Suprapubic skin (tissue), 4 donors: ENCODE results near the gene KRTAP19-1. TPM values are rescaled to one million over a fixed set of nuclear protein-coding genes. Genes with fewer than 3 reads are reported as not detected.
A peak's percentile ranks its signal among the peaks of the same experiment; 100 is the strongest.

Source experiments
- DNase-seq, 2 donors: peaks; one replicate each; pipeline ENCODE4 v3.0.0-alpha.2; 2019; ENCODE audit warnings: low spot score in 2 of 2
- H3K27ac ChIP-seq: fragments of 200-600 bp; sonication (generic); one replicate; pipeline ENCODE4 v1.5.1; 2019
- H3K27me3 ChIP-seq: fragments of 200-600 bp; sonication (generic); one replicate; pipeline ENCODE4 v1.5.1; 2019
- H3K36me3 ChIP-seq: fragments of 200-600 bp; sonication (generic); one replicate; pipeline ENCODE4 v1.5.1; 2019
- H3K4me1 ChIP-seq: fragments of 200-600 bp; sonication (generic); one replicate; pipeline ENCODE4 v1.5.1; 2019
- H3K4me3 ChIP-seq: fragments of 200-600 bp; sonication (generic); one replicate; pipeline ENCODE4 v1.5.1; 2019; ENCODE audit warnings: mild to moderate bottlenecking
- H3K9me3 ChIP-seq: fragments of 200-600 bp; sonication (generic); one replicate; pipeline ENCODE4 v1.5.1; 2019
- EP300 ChIP-seq: sonication (generic); formaldehyde crosslinking; IDR thresholded peaks from one replicate; pipeline ENCODE4 v1.6.1; 2017; ENCODE audit warnings: antibody characterized with exemption
- POLR2A ChIP-seq, 2 donors: fragments of 450-650 bp; IDR thresholded peaks; one replicate each; pipeline ENCODE4 v1.6.1; 2017; ENCODE audit warnings: antibody characterized with exemption in 2 of 2, mild to moderate bottlenecking in 2 of 2, moderate library complexity in 2 of 2
- POLR2AphosphoS5 ChIP-seq, 3 donors: sonication (generic); formaldehyde crosslinking; IDR thresholded peaks; one replicate each; pipeline ENCODE4 v1.6.1; 2017; ENCODE audit warnings: antibody characterized with exemption in 3 of 3
- WGBS: methylation state at CpG from one replicate; pipeline ENCODE4 v1.1.5; 2018; 5-methylcytosine and 5-hydroxymethylcytosine counted together
- total RNA-seq, 4 donors: library from RNA; depleted of rRNA; stranded (reverse); fragments of >200 nt; gene quantifications; one replicate each; pipeline ENCODE4 v1.1.0, GENCODE V29; 2016
- TF ChIP-seq, protein P1 (sequence below), 2 donors: fragments of 200-600 bp in 1 of 2; fragments of 450-650 bp in 1 of 2; sonication (generic) in 1 of 2; IDR thresholded peaks; one replicate each; pipeline ENCODE4 v1.5.1; 2016 to 2019; ENCODE audit warnings: antibody characterized with exemption in 2 of 2, mild to moderate bottlenecking in 1 of 2, moderate library complexity in 1 of 2

Gene KRTAP19-1
- total RNA-seq, 4 donors from 2014 or later = 6.8 to 29.7 (median 8.7) TPM; not detected in 1

DNA sequence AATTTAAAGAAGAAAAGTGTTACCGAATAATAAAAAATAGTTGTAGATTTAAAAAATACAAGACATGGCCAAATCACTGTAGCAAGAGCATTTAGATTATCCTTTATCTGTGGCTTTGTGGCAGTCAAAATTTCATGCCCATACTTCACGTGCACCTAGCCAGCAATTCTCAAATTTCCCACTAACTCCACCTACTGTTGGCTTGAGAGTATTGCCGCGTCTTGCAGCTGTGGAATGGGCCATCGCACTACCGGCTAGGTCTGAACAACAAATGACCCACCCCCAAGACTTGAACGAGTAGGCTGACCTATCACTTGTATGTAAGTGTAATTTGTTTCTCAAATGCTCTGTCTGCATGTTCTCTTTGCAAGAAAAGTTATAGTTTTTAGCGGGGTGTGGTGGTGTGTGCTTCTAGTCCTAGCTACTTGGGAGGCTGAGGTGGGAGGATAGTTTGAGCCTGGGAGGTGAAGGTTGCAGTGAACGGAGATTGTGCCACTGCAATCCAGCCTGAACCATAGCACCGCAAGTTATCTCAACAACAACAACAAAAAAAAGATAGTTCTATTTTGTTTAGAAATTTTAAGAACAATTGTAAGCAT lies 46.0 kb downstream of the KRTAP19-1 start:
- no peak for TF ChIP-seq POLR2AphosphoS5 (IDR thresholded peaks at IDR 0.05)
- TF ChIP-seq, protein P1, sequence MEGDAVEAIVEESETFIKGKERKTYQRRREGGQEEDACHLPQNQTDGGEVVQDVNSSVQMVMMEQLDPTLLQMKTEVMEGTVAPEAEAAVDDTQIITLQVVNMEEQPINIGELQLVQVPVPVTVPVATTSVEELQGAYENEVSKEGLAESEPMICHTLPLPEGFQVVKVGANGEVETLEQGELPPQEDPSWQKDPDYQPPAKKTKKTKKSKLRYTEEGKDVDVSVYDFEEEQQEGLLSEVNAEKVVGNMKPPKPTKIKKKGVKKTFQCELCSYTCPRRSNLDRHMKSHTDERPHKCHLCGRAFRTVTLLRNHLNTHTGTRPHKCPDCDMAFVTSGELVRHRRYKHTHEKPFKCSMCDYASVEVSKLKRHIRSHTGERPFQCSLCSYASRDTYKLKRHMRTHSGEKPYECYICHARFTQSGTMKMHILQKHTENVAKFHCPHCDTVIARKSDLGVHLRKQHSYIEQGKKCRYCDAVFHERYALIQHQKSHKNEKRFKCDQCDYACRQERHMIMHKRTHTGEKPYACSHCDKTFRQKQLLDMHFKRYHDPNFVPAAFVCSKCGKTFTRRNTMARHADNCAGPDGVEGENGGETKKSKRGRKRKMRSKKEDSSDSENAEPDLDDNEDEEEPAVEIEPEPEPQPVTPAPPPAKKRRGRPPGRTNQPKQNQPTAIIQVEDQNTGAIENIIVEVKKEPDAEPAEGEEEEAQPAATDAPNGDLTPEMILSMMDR (IDR thresholded peaks at IDR 0.05) = peak in 1 of 2 donors; percentile 54
- TF ChIP-seq EP300 = no peak
- no peak for TF ChIP-seq POLR2A (IDR thresholded peaks at IDR 0.05)
- H3K4me1 ChIP-seq = no peaks in the 10 kb centered on the region
- no peak overlapping the region for H3K27ac ChIP-seq
- WGBS = 52% methylated on average over 10 of the region's 10 CpGs
- H3K36me3 ChIP-seq = no peaks in the 10 kb centered on the region
- no peak overlapping the region for H3K4me3 ChIP-seq
- DNase-seq = no peak
- H3K9me3 ChIP-seq = no peaks in the 10 kb centered on the region
- peaks cover 4% of the 10 kb centered on the region for H3K27me3 ChIP-seq

DNA sequence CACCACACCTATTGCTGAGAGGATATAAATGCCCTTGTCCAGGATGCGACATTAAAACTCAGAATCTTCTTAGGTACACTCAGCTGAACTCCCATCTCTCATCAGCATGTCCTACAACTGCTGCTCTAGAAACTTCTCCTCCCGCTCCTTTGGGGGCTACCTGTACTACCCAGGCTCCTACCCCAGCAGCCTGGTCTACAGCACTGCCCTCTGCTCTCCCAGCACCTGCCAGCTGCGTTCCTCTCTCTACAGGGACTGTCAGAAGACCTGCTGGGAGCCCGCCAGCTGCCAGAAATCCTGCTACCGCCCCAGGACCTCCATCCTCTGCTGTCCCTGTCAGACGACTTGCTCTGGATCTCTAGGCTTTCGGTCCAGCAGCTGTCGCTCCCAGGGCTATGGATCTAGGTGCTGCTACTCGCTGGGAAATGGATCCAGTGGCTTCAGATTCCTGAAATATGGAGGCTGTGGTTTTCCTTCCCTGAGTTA lies 50.0 kb downstream of the KRTAP19-1 start, which contains the start of gene KRTAP13-4:
Gene KRTAP13-4, plus strand, starts transcription at position 51 of the 486 bp plus-strand sequence. Its CDS starts 56 bp downstream, at position 107.
- no peaks in the 10 kb centered on the region for H3K36me3 ChIP-seq
- peaks cover 4% of the 10 kb centered on the region for H3K27me3 ChIP-seq
- no peak within 1 kb of the TSS for H3K27ac ChIP-seq
- DNase-seq = no peak
- TF ChIP-seq, protein P1 (IDR thresholded peaks at IDR 0.05) = no peak
- TF ChIP-seq POLR2AphosphoS5 (IDR thresholded peaks at IDR 0.05) = no peak
- TF ChIP-seq EP300 = no peak
- no peak for TF ChIP-seq POLR2A (IDR thresholded peaks at IDR 0.05)
- no peaks in the 10 kb centered on the region for H3K4me1 ChIP-seq
- 83% methylated on average over 9 of the region's 9 CpGs for WGBS
- no peak within 1 kb of the TSS for H3K4me3 ChIP-seq
- H3K9me3 ChIP-seq = no peaks in the 10 kb centered on the region

Other genes starting within 250 kb of the KRTAP19-1 start
- 1 to 10 TPM in 2 of 4 donors, under 1 TPM in 1, not detected in 1; 0.47 to 9.7 (median 4.5) TPM for gene KRTAP24-1, start 197.4 kb downstream of the KRTAP19-1 start, total RNA-seq
- not detected for gene KRTAP25-1, start 190.9 kb downstream of the KRTAP19-1 start, total RNA-seq
- 10 to 100 TPM in 1 of 4 donors, 1 to 10 TPM in 2, not detected in 1; 3.4 to 15.0 (median 3.9) TPM for gene KRTAP26-1, start 160.1 kb downstream of the KRTAP19-1 start, total RNA-seq
- gene KRTAP27-1, start 142.7 kb downstream of the KRTAP19-1 start, total RNA-seq = not detected
- not detected for gene KRTAP23-1, start 131.8 kb downstream of the KRTAP19-1 start, total RNA-seq
- gene KRTAP13-2, start 108.1 kb downstream of the KRTAP19-1 start, total RNA-seq = 10 to 100 TPM in 1 of 4 donors, not detected in 3; 10.7 TPM
- gene KRTAP13-1, start 84.3 kb downstream of the KRTAP19-1 start, total RNA-seq = 1 to 10 TPM in 1 of 4 donors, not detected in 3; 9.5 TPM
- gene KRTAP13-3, start 54.4 kb downstream of the KRTAP19-1 start, total RNA-seq = not detected
- gene KRTAP13-4, start 50.1 kb downstream of the KRTAP19-1 start, total RNA-seq = not detected
- gene KRTAP15-1, start 40.1 kb downstream of the KRTAP19-1 start, total RNA-seq = not detected
- not detected for gene KRTAP19-2, start 7.1 kb upstream of the KRTAP19-1 start, total RNA-seq
- gene KRTAP19-3, start 11.6 kb upstream of the KRTAP19-1 start, total RNA-seq = 10 to 100 TPM in 1 of 4 donors, not detected in 3; 41.5 TPM
- not detected for gene KRTAP19-4, start 16.8 kb upstream of the KRTAP19-1 start, total RNA-seq
- 100 to 1,000 TPM in 1 of 4 donors, 10 to 100 TPM in 1, not detected in 2; 20.8 to 130 TPM for gene KRTAP19-5, start 21.8 kb upstream of the KRTAP19-1 start, total RNA-seq
- not detected for gene KRTAP19-6, start 61.5 kb upstream of the KRTAP19-1 start, total RNA-seq
- 1 to 10 TPM in 1 of 4 donors, not detected in 3; 7.2 TPM for gene KRTAP19-7, start 80.9 kb upstream of the KRTAP19-1 start, total RNA-seq
- gene KRTAP22-2, start 110.0 kb upstream of the KRTAP19-1 start, total RNA-seq = not detected
- not detected for gene KRTAP6-3, start 112.1 kb upstream of the KRTAP19-1 start, total RNA-seq
- gene KRTAP6-2, start 118.5 kb upstream of the KRTAP19-1 start, total RNA-seq = not detected
- not detected for gene KRTAP22-1, start 120.7 kb upstream of the KRTAP19-1 start, total RNA-seq
- 10 to 100 TPM in 1 of 4 donors, not detected in 3; 16.0 TPM for gene KRTAP6-1, start 133.6 kb upstream of the KRTAP19-1 start, total RNA-seq
- gene KRTAP20-1, start 136.1 kb upstream of the KRTAP19-1 start, total RNA-seq = not detected
- gene KRTAP20-4, start 140.3 kb upstream of the KRTAP19-1 start, total RNA-seq = not detected
- gene KRTAP20-2, start 154.8 kb upstream of the KRTAP19-1 start, total RNA-seq = 1 to 10 TPM in 2 of 4 donors, not detected in 2; 5.9 to 8.6 TPM
- gene KRTAP20-3, start 162.5 kb upstream of the KRTAP19-1 start, total RNA-seq = not detected
- not detected for gene KRTAP21-3, start 238.4 kb upstream of the KRTAP19-1 start, total RNA-seq